K562 treated with DMSO at 1 percent for 4 hours (cell line): ENCODE measurements around the gene PMM2. TPM values are rescaled to one million over a fixed set of nuclear protein-coding genes. Genes with fewer than 3 reads are reported as not detected.

Source experiments
- total RNA-seq: library from RNA; unstranded; fragments of 300-600 nt; gene quantifications from 2 replicates; pipeline ENCODE4 v1.2.3, GENCODE V29; 2022; ENCODE audit not compliant: insufficient read depth

The PMM2 gene
- 9.7 and 10.9 TPM in 2 replicates for total RNA-seq

DNA sequence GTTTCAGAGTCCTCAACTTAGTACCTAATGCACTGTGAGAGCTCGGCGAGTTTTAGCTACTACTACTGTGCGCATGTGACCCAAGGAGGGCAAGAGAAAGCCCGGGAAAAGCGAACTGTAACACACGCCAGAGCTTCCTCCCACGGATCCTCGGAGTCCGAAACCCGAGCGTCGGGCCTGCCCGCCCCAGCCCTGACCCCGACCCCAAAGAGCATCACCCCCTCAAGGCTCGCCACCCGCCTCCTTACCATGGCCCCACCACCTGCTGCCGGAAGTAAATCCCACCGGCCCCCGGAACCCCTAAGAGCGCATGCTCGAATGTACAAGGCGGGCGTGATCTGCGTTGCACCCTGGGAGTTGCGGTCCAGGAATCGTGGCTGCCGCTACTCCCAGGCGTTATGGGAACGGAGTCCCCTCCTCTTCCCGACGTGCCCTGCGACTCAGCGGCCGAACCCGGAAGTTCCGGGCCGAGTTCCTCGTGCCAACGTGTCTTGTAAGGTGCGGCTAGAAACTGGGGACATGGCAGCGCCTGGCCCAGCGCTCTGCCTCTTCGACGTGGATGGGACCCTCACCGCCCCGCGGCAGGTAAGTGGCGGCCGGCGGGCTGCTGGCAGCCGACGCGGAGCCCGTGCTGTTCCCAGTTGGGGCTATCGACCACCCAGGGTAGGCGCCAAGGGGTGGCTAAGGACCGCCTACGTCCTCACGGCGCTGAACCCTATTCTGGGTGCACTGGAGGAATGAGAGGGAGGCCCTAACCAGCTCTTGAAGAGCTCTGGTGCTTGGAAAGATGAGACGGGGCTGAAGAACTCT, at the start of gene PMM2, which contains the start of gene TMEM186:
TSS of gene PMM2 (plus strand) at position 476 of the 810 bp plus-strand sequence. CDS start at position 520, 44 bp downstream.
TSS of gene TMEM186 (minus strand) at position 276 of the 810 bp plus-strand sequence. CDS start at position 251, 25 bp downstream.

DNA sequence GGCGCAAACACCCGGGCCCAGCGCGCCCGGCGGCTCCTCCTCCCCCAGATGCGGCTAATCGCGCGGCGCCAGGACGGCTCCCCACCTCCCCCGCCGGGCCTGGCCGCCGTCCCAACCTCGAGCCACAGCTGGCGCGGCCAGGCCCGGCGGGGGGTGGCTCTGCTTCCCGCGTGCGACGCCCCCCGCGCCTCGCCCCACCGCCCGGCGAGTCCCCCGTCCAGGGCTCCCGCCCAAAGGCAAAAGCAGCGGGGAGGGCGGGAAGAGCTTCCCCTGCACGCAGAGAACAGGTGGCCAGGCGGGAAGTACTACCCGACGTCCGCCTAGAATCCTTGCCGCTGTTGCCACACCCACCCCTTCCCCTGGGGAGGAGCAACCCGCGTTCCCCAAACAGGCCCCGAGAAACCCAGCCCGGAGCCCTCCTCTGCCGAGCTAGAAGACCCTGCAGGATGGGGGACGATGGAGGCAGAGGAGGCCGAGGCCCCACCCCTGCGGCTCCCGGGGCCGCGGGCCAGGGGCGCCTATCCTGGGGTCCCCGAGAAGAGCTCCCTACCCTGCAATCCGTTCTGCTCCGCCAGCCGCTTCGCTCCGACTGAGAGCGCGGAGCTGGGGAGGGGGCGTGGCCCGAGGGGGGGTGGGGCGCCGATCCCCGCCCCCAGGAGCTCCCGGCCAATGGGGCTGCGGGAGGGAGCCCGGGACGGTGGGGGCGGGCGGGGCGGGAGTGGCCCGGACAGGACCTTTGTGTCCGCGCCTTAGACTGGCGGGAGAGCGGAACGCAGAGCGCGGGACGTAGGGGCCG, 71.0 kb downstream of the PMM2 start, which contains the start of gene CARHSP1:
TSS of gene CARHSP1 (minus strand) at position 591 of the 796 bp plus-strand sequence. CDS start 9,678 bp downstream, outside the sequence.

DNA sequence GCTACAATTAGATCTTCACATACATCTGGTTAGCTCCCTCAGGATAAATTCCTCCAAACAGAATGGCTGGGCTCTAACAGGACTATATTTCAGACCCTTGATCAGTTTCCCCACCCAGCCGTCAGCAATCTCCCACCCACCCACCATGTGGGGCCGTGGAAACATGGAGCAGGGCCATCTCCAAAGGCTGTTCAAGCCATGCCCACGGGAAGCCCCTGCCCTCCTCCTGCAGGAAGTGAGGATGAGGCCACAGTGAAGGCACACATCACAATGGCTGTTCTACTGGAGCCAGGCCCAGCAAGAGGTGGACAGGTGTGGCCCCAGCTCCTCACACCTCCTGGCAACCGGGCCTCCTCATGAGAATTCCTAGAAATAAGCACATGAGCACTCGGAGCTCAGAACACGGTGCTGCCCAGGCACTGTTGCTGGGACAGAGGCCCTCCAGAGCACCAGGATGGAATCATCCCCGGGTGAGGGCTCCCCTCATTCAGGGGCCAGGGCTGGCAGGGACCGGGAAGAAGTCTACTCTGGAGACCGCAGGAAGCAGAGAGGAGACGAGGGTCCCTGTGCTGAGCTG, 84.5 kb downstream of the PMM2 start, which contains the start of gene LITAFD:
TSS of gene LITAFD (plus strand) at position 311 of the 577 bp plus-strand sequence. CDS start 2,005 bp downstream, outside the sequence.

Other genes with a start within 250 kb of the PMM2 start
- not detected in 2 replicates for gene TMEM114, start 207.3 kb upstream of the PMM2 start, total RNA-seq
- gene METTL22, start 176.1 kb upstream of the PMM2 start, total RNA-seq: 12.7 and 28.6 TPM in 2 replicates
- gene ABAT, start 123.2 kb upstream of the PMM2 start, total RNA-seq: 0.70 and 0.78 TPM in 2 replicates
- 7.0 and 10.3 TPM in 2 replicates for gene TMEM186, start 200 bp upstream of the PMM2 start, total RNA-seq
- 138 and 157 TPM in 2 replicates for gene CARHSP1, start 71.2 kb downstream of the PMM2 start, total RNA-seq
- not detected in 2 replicates for gene LITAFD, start 84.5 kb downstream of the PMM2 start, total RNA-seq
- 24.3 and 29.2 TPM in 2 replicates for gene USP7, start 166.1 kb downstream of the PMM2 start, total RNA-seq